ENCODE results near the gene ADGRV1.

DNA sequence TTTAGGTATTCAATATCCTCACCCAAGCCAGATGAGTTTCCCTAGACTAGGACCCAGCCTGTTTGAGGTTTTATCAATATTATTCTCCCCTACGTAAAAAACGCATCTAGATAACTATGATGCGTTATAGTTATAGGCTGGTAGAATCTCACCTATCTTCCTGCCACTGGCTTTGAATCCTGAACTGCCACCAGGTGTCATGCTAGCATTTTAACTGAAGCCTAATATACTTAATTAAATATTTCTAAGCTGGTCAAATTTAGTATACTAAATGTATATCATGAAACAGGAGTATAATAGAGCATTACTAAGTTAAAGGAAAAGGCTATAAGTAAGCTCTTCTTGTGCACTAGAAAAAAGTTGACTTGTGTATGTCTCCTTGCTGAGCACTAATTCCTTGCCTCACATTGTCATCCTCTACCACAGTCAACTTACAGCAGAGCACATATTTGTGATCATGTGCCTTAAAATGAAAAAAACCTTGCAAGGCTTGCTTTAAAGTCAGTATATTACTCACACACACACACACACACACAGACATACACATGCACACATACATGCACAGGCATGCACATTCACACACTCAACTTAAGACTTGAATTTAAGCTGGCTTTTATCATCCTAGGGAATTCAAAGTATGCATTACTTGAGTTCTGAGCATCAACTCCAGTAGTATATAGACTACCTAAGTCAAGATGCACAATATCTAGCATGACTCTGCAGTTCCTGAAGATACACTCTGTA lies 303.4 kb downstream of the ADGRV1 start:
- TF ChIP-seq CTCF (IDR thresholded peaks at IDR 0.05) (0 out of 2 replicates have a peak, but pooled peaks have one; percentile 7), ZFX (IDR thresholded peaks at IDR 0.05; ENCODE audit: borderline replicate concordance) (no peak)

Data from 22Rv1 (cell line).